HepG2 (cell line): Measurements from ENCODE around the gene PLLP. TPM values are rescaled to one million over a fixed set of nuclear protein-coding genes. Genes with fewer than 3 reads are reported as not detected.

Experiments used
- ADNP ChIP-seq: sonication (generic); formaldehyde crosslinking; IDR thresholded peaks from 2 replicates; pipeline ENCODE4 v1.4.0; 2020; ENCODE audit warnings: missing genetic modification reagents
- BCL3 ChIP-seq: sonication (generic); formaldehyde crosslinking; IDR thresholded peaks from 2 replicates; pipeline ENCODE4 v1.5.1; 2020; ENCODE audit warnings: mild to moderate bottlenecking, missing genetic modification reagents, moderate library complexity
- E2F2 ChIP-seq: sonication (generic); formaldehyde crosslinking; IDR thresholded peaks from 2 replicates; pipeline ENCODE4 v1.4.0; 2020; ENCODE audit warnings: missing genetic modification reagents, borderline replicate concordance
- ELF1 ChIP-seq: sonication (generic); formaldehyde crosslinking; IDR thresholded peaks from 2 replicates; pipeline ENCODE4 v1.4.0; 2020; ENCODE audit warnings: missing genetic modification reagents
- KLF12 ChIP-seq: sonication (generic); formaldehyde crosslinking; IDR thresholded peaks from 2 replicates; pipeline ENCODE4 v1.4.0; 2020; ENCODE audit warnings: missing genetic modification reagents, borderline replicate concordance
- MLLT10 ChIP-seq: sonication (generic); formaldehyde crosslinking; IDR thresholded peaks from 2 replicates; pipeline ENCODE4 v1.4.0; 2020; ENCODE audit warnings: missing genetic modification reagents
- RNF219 ChIP-seq: sonication (generic); formaldehyde crosslinking; IDR thresholded peaks from 2 replicates; pipeline ENCODE4 v1.5.0; 2020; ENCODE audit warnings: mild to moderate bottlenecking, missing genetic modification reagents
- SMC3 ChIP-seq: IDR thresholded peaks from 2 replicates; pipeline ENCODE4 v1.6.1; 2011; ENCODE audit warnings: low read length, improper control_type of control experiment
- ZFP36L1 ChIP-seq: sonication (generic); formaldehyde crosslinking; IDR thresholded peaks from 2 replicates; pipeline ENCODE4 v1.8.0; 2022; ENCODE audit warnings: mild to moderate bottlenecking, missing genetic modification reagents, moderate library complexity
- ZFP37 ChIP-seq: sonication (generic); formaldehyde crosslinking; IDR thresholded peaks from 2 replicates; pipeline ENCODE4 v1.4.0; 2020; ENCODE audit warnings: missing genetic modification reagents, borderline replicate concordance
- ZNF142 ChIP-seq: sonication (generic); formaldehyde crosslinking; IDR thresholded peaks from 2 replicates; pipeline ENCODE4 v1.4.0; 2020; ENCODE audit warnings: missing genetic modification reagents
- ZNF333 ChIP-seq: sonication (generic); formaldehyde crosslinking; IDR thresholded peaks from 2 replicates; pipeline ENCODE4 v1.4.0; 2020; ENCODE audit warnings: mild to moderate bottlenecking, missing genetic modification reagents, borderline replicate concordance
- ZNF441 ChIP-seq: sonication (generic); formaldehyde crosslinking; IDR thresholded peaks from 2 replicates; pipeline ENCODE4 v1.7.0; 2021; ENCODE audit warnings: missing genetic modification reagents, borderline replicate concordance
- ZNF510 ChIP-seq: sonication (generic); formaldehyde crosslinking; IDR thresholded peaks from 2 replicates; pipeline ENCODE4 v1.4.0; 2020; ENCODE audit warnings: low read depth, mild to moderate bottlenecking, missing genetic modification reagents
- ZNF549 ChIP-seq: sonication (generic); formaldehyde crosslinking; IDR thresholded peaks from 2 replicates; pipeline ENCODE4 v1.5.0; 2020; ENCODE audit warnings: missing genetic modification reagents
- ZNF562 ChIP-seq: sonication (generic); formaldehyde crosslinking; IDR thresholded peaks from 2 replicates; pipeline ENCODE4 v1.8.0; 2022; ENCODE audit warnings: missing genetic modification reagents, borderline replicate concordance
- ZNF589 ChIP-seq: sonication (generic); formaldehyde crosslinking; conservative IDR thresholded peaks from 2 replicates; pipeline ENCODE4 v1.8.0; 2022; ENCODE audit warnings: mild to moderate bottlenecking, moderate library complexity, missing genetic modification reagents
- ZNF605 ChIP-seq: sonication (generic); formaldehyde crosslinking; IDR thresholded peaks from 2 replicates; pipeline ENCODE4 v1.8.0; 2022; ENCODE audit warnings: mild to moderate bottlenecking, missing genetic modification reagents
- polyA plus RNA-seq, 8 experiments: library from polyadenylated mRNA; depleted of rRNA in 3 of 8; stranded (reverse) in 7 of 8; unstranded in 1 of 8; fragments of >200 nt; fragmentation: Illumina TruSeq in 4 of 8; extraction: Trizol in 4 of 8; gene quantifications; 2 replicates each; pipeline versions ENCODE4 v1.2.1 to v1.2.3, GENCODE V29; 2011 to 2016; ENCODE audit warnings: low read depth in 4 of 8, missing spikeins in 1 of 8, mixed read lengths in 1 of 8; ENCODE audit not compliant: insufficient read depth in 1 of 8
- total RNA-seq, 5 experiments: library from RNA; depleted of rRNA; stranded (reverse); fragments of >200 nt; fragmentation: Illumina TruSeq; extraction: Trizol; gene quantifications; 2 replicates each; pipeline ENCODE4 v1.2.3, GENCODE V29; 2016; ENCODE audit warnings: low read depth in 1 of 5

The PLLP gene
- total and polyA plus RNA-seq, 2 of the 13 experiments (the other 11 are each of a cell fraction or from before 2014, with no cell fraction given), result 60.6 to 127 TPM

- no peak for TF ChIP-seq ZNF142 (CRISPR knock-in tag)
- no peak for TF ChIP-seq SMC3
- TF ChIP-seq RNF219, result peak; percentile 23; the same call in 1 of the 2 replicates
- no peak for TF ChIP-seq E2F2 (CRISPR knock-in tag)
- TF ChIP-seq MLLT10 (CRISPR knock-in tag), result no peak
- TF ChIP-seq ZNF589 (CRISPR knock-in tag), result no peak
- TF ChIP-seq ZNF441 (CRISPR knock-in tag), result peak; percentile 86; the same call in 1 of the 2 replicates
- TF ChIP-seq ZNF333 (CRISPR knock-in tag), result no peak; the same call in 1 of the 2 replicates
- peak; percentile 98 for TF ChIP-seq ZNF605
- no peak for TF ChIP-seq ZNF549 (CRISPR knock-in tag)
- TF ChIP-seq ZFP37 (CRISPR knock-in tag), result peak; percentile 89
- no peak; the same call in 1 of the 2 replicates for TF ChIP-seq ADNP (CRISPR knock-in tag)
- TF ChIP-seq ZFP36L1 (CRISPR knock-in tag), result no peak; the same call in 1 of the 2 replicates
- peak; percentile 93 for TF ChIP-seq BCL3
- no peak for TF ChIP-seq ZNF562 (CRISPR knock-in tag)
- TF ChIP-seq KLF12 (CRISPR knock-in tag), result no peak
- TF ChIP-seq ZNF510 (CRISPR knock-in tag), result peak; percentile 93
- TF ChIP-seq ELF1 (CRISPR knock-in tag), result peak; percentile 77
Observed at GRCh38 chr16:57279780-57280638, 4.5 kb downstream of the PLLP start (continued).
